ENCODE data around the gene COL11A2.
"Not testable (repeated sequence)": the region's sequence is repeated elsewhere in the genome, so short reads cannot be mapped to it uniquely, and the experiment has no call there.

COL11A2 gene

DNA sequence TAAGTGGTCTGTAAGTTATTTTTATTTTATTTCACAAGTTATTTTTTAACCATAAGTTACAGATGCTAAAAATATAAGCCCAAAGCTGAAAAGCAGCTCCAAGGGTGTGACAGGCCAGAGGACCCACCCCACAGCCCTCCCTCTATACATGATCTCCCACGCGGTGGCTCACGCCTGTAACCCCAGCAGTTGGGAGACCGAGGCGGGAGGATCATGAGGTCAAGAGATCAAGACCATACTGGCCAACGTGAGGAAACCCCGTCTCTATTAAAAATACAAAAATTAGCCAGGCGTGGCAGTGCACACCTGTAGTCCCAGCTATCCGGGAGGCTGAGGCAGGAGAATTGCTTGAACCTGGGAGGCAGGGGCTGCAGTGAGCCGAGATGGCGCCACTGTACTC, 32.2 kb downstream of the COL11A2 start:
- DNase-seq (ENCODE audit: low spot score), result no peak

DNA sequence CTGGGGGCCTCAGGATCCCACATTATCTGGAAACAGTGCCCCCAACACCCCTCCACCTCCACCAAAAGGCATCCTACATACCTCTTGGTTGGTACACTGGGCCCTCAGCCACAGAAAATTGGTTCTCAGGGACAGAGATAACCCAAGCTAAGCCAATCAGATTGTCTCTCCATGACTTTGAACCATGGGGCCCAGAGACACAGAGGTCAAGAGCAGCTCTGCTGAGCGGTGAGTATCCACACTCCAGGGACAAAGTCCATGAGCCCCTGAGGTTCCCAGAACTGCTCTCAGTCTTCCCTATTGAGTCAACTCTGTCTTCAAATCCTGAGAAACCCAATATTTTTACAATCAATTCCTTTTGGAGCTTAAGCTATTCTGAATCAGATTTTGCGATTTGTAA, 35.3 kb downstream of the COL11A2 start:
- DNase-seq (ENCODE audit: low spot score), result no peak

DNA sequence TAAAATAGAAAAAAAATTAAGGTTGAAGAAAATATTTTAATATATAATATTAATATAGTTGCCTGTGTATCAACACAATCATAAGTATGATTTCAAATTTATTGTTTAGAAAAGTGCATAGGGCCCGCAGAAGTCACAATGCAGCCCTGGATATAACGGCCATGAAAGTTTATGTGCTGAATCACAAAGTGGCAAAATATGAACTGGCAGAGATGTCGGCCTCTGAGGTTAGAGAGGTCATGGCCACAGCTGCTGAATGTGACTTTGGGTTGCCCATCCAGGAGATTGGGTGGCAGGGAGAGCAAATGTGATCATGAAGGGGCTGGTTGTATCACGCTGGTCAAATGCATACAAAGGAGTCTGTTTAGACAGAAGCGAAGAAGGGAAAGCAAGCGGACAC, 35.7 kb downstream of the COL11A2 start:
- no peak for DNase-seq (ENCODE audit: low spot score)

DNA sequence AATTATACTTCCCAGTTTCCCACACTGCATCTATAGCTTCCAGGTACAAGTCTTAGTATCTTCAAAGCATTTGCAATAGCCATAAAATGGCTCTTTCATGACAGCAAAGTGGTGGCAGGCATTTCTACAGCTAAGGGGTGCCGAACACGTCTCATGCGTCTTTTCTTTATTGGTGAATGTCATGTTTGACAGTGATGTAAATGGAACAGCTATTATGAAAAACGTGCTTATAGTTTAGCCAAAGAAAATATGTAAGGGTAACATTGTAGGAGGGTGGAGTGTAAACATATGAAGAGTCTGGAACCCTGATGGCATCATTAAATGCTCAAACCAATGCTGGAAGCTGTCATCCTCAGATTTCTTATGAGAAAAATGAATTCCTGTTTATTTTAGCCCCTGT, 37.9 kb downstream of the COL11A2 start:
- DNase-seq (ENCODE audit: low spot score), result no peak

DNA sequence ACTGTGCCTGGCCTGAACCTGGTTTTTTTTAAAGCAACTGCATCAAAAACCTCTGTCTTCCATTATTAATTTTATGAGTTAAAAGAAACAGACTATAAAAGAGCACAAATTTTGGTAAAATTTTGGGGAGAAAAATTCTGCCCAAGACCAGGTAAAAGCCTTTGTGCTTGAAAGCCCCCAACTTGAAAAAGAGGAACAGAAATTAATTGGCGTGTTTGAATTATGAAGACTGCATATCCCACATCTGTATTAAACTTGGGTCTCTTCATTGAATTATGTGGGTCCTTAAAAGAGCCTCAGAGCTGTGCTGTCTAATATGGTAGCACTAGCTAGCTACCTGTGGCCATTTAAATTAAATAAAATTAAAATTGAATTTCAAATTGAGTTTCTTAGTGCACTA, 41.2 kb downstream of the COL11A2 start:
- DNase-seq (ENCODE audit: low spot score), result no peak

DNA sequence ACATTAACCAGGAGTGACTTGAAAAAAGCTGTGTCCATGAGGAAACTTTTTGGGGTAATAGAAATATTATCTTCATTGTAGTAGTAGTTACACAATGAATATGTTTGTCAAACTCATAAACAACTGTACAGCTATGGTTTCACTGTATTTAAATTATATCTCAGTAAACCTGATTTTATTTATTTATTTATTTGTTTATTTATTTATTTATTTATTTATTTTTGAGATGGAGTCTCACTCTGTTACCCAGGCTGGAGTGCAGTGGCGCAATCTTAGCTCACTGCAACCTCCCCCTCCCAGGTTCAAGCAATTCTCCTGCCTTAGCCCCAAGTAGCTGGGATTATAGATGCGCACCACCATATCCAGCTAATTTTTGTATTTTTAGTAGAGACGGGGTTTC, 41.7 kb downstream of the COL11A2 start:
- DNase-seq (ENCODE audit: low spot score), result not testable (repeated sequence)

DNA sequence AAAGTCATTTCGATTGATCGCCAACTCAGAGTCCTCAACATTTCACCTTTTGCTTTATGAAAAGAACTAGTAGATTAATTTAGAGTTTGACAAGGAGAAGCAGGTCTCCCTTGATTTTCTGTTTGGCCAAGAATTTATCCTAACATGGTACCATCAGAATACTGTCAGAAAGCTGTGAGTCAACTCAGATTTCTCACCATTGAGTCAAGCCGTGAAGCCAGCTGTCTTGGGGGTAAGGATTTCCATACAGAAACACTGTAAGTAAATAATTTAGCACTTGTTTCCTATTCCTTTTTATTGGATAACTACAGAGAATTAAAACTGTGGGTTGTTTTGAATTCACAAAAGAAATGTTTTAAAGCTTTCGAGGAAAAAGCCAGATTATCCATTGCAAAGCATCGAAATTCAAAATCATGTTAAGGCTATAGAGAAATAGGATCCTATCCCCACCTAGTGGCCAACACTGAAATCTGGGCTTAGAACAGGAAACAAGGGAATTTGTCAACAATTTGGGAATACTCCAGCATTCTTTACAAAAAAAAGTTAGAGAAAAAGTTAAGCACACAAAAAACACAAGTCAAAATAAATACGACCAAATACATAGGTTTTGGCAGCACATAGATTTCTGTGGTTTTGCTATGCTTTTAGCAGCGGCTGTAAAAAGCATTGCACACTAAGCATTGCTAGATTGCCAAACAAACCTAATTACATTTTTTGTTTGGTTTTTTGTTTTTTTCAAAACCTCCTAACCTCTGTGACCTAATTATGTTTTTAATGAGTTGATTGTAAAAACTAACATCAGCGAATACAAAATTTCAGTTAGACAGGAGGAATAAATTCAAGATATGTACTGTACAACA, 44.2 kb downstream of the COL11A2 start:
- peak; percentile 33 for DNase-seq (ENCODE audit: low spot score)

DNA sequence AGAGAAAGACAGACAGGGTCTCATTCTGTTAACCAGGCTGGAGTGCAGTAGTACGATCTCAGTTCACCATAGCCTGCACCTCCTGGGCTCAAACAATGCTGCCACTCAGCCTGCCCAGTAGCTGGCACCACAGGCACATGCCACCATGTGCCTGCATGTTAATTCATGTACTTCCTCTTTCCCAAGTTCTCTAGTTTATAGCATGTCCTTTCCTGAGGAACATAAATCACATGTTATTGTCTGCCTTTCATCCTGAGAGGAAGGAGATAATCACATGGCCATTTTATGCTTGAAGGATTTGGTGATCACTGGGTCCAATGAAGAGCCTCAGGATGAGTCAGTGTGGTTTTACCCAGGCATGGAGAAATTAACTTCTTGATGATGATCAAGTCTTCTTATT, 47.9 kb downstream of the COL11A2 start:
- no peak for DNase-seq (ENCODE audit: low spot score)

DNA sequence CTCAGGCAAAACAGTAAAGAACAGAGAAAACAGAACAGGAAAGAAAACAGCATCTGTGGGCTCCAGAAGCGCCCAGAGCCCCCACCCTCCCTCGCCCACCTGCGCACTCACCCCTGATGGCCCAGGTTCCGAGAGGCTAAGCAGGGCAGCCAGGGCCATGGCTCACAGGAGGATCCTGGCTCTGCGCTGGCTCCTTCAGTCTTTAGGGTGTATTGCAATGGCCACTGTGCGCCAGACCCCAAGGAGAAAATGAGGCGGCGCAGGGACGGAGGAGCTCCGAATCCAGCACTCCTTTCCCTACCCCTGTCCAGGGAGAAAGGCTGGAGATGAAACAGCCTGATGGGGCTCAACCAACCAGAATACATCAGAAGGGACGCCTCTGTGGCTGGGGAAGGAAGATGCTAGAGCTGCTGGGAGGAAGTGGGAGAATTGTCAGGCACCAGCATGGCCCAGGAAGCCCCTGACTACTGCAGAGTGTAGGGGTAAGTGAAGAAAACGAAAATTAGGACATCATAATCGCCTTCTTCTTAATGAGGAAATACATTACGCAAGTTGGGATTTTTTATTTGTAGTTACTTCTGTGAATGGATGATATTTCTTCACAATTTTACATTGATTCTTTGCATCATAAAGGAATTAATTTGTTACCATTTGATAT, 49.0 kb downstream of the COL11A2 start:
- DNase-seq (ENCODE audit: low spot score), result no peak

DNA sequence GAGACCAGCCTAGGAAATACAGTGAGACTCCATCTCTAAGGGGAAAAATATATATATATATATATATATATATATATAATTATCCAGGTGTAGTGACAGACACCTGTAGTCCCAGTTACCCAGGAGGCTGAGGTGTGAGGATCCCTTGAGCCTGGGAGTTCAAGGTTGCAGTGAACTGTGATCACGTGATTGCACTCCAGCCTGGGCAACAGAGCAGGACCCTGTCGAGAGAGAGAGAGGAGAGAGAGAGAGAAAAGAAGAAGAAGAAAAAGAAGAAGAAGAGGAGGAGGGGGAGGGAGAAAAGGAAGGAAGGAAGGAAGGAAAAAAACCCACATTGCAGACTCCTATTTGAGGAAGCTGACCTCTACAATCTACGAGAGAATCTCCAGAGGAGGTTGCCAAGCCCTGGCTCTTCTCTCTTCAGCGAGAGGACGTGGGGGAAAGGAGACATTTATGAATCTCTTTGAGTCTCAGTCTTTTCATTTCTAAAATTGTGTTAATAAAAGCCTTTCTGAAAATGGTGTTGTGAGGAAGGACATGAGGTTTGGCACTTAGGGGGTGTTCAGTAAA, 49.7 kb downstream of the COL11A2 start:
- DNase-seq (ENCODE audit: low spot score), result no peak

DNA sequence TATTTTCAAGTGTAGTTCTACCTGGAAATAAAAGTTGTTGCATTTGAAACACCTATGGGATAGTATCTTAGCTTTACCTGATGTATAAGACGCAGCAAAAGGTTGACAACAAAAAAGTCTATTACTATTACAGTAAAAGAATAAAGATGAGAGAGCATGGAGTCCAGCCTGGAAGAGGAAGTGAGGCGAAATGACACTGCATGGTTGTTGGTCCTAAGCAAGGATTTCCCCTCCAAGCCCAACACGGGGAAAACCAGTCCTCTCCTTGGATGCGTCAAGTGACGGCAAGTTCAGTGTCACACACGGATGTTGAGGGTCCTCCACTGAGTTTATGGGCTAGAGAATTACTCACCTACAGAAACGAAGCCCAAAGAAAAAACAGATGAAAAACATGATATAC, 51.7 kb downstream of the COL11A2 start:
- DNase-seq (ENCODE audit: low spot score), result no peak

DNA sequence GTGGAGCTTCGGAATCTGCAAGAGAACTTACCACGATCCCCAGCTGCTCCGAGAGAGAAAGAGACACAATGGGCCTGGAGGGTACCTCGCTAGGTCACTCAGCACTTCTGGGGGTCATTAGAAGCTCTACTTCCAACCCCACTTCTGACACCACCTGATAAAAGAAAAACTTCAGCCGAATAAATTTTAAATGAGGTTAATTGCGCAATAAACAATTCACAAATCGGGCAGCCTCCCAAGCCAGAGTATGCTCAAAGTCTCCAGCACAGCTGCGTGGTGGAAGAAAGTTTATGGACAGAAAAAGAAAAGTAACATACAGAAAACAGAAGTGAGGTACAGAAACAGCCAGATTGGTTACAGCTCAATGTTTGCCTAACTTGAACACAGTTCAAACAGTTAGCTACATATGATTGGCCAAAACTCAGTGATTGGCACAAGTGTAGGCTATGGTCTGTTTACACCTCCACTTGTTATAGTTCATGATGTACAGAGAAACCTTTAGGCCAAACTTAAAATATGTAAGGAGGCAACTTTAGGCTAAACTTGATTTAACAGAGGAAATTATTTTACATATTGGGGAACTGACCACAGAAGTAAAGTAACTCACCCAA, 52.6 kb downstream of the COL11A2 start:
- no peak for DNase-seq (ENCODE audit: low spot score)

DNA sequence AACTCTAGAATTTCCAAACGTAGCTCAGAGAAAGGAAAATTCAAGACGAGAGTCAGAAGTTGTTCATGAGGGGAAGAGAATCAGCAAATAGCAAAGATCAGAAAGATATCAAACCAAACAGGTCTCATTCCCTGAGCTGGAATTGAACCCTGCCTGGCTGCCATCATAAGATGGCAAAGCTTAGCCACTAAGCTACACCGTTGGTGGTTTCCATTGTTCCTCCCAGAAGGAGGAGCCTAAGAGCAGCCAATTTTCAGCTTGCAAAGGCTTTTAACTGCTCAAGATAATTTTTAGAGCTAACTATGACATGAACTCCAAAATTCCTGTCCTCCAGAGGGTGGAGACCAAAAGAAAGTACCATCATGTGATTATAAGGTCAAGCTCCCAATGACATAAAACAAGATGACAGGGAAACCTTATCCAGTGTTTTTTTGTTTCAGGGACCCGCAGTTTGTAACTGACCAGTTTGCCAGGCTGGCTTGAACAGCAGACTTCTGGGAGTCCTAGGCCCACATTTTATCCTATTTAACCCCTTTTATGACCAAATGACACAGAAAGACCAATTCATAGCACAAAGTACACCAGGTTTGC, 55.9 kb downstream of the COL11A2 start:
- DNase-seq (ENCODE audit: low spot score), result no peak

DNA sequence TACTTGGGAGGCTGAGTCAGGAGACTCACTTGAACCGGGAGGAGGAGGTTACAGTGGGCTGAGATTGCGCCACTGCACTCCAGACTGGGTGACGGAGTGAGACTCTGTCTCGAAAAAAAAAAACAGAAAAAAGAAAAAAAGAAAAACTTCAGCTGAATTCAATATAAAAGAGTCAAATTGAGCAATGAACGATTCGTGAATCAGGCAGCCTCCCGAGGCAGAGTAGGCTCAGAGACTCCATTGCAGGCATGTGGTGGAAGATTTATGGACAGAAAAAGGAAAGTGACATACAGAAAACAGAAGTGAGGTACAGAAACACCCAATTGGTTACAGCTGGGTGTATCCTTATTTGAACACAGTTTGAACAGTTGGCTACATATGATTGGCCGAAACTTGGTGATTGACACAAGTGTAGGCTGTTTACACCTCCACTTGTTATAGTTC, 60.2 kb downstream of the COL11A2 start:
- no peak for DNase-seq (ENCODE audit: low spot score)

DNA sequence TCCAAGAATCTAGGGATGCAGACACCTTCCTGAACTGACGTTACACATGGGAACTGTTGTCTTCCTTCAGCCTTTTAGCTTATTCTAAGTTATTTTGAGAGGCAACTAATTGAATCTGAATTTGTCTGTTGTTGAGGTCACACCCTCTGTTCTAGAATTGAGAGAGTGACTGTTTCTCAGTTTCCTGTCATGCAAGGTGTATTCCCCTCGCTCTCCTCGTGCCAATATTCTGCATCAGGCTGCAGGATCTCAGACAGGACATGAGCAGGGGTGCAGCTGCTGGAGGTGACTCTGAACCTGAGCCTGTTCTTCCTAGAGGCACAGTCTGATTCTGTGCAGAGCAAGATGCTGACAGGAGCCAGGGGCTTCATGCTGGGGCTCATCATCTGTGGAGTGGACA, 63.9 kb downstream of the COL11A2 start:
- DNase-seq (ENCODE audit: low spot score), result no peak

DNA sequence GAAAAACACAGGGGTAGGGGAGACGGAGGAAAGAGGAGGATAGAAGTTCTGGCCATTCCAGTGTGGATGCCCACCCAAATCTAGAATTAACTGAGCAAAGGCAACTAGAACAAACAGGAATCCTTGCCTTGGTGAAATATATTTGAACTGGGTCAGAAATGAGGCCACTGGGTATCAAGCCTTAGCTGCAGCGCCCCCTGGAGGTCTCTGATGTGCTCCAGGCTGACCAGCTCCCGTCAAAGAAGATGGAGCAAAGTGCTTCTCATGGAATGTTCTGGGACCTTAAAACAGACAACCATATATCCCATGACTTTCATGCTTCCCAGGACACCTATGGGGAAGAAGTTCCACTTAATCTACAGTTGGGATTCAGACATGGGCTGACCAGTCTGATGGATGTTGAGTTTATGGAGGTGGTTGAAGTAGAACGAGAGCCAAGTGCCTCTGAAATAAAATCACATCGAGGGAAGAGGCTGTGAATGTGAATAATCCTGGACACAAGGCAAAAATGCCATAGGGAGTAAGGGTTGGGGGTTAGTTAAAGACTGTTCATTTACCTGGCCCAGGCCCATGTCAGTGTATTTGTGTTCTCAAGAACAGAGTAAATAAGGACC, 66.1 kb downstream of the COL11A2 start:
- peak; percentile 14 for DNase-seq (ENCODE audit: low spot score)

DNA sequence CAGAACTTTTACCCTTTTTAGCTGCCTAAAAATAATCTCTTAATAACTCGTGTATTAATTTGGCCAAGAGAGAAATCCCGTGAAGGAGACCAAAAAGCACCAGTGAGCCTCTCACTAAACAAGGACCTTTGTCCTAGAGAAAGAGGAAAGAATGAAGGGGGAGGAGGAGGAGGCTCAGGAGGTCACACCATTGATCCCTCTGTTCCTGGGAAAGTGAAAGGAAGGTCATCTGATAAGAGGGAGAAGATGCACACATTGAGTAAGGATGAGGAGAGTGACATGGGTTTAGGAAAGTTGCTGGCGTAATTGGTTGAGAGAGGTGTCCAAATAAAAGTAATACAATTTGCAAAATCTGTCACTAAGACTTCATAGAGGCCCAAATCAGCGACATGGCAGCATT, 67.3 kb downstream of the COL11A2 start:
- no peak for DNase-seq (ENCODE audit: low spot score)

DNA sequence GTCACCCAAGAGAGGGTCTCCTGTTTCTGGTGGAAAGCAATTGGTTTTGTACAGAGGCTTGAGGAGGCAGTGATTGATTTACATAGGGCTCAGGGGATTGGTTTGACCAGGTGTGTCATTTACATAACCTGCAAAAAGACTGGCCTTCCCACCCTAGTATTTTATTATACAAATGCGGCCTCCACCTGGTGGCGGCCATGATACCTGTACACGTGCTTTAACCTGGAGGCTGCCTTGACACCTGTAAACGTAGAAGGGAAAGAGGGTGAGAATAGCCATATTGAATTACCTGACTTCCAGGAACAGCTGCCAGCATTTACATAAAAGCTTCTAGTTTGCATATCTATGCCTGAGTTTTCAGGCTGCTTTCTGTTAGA, 67.8 kb downstream of the COL11A2 start:
- no peak for DNase-seq (ENCODE audit: low spot score)

DNA sequence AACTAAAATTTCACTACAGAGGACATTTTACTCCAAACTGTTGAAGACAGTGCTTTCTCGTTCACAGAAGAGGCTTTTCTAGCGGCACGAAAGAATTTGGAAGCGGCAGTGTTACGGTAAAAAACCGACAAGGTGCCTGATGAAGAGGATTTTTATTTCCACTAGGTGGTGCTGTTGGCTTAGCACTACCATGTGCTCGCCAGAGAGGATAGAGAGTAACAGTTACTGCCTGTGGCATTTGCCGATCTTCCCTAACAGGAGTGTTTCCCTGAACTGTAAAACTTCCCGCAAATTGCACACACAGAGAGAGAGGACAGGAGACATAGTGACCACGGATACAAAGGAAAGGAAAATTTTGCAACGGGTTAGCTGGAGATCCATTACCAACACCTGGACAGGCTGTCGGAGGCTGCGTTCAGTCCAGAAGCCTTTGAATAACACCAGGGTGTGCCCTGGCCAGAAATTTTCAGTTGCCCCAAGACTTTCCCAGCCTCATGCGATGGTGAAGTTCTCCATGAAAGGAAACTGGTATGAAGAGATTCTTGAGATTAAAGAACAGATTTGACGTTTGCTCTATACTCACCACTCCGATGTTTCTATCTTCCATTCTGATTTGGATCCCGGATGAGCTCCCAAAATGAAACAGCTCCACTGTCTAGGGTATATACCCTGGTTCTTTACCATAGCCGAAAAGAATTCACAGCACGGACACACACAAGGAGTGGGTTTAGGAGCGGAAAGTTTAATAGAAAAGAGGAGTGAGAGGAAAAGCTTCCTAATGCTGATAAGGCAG, 68.3 kb downstream of the COL11A2 start:
- DNase-seq (ENCODE audit: low spot score), result peak; percentile 40

DNA sequence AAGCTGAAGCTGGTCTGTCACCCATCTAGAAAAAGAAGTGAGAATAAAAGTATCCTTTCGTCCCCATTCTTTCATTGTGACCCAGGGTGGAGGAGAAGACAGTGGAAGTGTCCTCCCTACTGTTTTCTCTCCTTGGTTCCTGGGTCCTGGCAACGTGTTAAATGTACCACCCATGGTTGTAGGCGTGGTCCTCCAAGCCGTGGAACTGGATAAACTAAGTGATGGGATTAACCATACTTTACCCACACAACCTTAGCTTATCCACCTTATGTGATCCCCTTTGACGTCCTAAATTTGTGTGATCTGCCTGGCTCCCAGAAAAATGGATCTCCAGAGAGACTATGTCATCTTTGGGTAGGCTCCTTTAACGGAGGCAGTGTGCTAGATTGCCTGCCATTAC, 69.1 kb downstream of the COL11A2 start:
- no peak for DNase-seq (ENCODE audit: low spot score)

DNA sequence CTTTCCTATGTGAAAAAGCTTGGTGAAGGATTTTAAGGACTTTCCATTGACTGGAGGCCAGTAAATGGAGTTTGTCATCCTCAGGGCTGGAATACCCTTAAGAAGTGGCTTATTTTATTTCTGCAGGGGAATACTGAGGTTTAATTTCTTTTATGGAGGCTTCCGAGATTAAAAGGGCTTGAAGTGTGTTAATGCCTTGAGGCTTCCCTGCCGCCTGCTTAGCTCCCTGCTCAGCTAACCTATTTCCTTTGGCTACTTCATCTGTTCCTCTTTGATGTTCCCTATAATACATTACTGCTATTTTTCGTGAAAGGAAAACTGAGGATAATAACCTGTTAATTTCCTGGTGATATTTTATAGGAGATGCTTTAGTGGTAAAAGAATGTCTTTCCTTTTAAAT, 72.3 kb downstream of the COL11A2 start:
- DNase-seq (ENCODE audit: low spot score), result no peak
